Hematopoietic multipotent progenitor cell treated with erythropoietin and hydrocortisone succinate and interleukin-3 and kit ligand, for 8 days (in vitro differentiated cells): Measurements from ENCODE around the gene SPINT2.
A peak's percentile ranks its signal among the peaks of the same experiment; 100 is the strongest.
"Not testable (repeated sequence)": the region's sequence is repeated elsewhere in the genome, so short reads cannot be mapped to it uniquely, and the experiment has no call there.

ENCODE experiments used
- DNase-seq: peaks from one replicate; pipeline ENCODE4 v3.0.0-alpha.2; 2015

SPINT2 gene

GRCh38 chr19:38324431-38324830 is 60.1 kb downstream of the SPINT2 start:
- no peak for DNase-seq

DNA sequence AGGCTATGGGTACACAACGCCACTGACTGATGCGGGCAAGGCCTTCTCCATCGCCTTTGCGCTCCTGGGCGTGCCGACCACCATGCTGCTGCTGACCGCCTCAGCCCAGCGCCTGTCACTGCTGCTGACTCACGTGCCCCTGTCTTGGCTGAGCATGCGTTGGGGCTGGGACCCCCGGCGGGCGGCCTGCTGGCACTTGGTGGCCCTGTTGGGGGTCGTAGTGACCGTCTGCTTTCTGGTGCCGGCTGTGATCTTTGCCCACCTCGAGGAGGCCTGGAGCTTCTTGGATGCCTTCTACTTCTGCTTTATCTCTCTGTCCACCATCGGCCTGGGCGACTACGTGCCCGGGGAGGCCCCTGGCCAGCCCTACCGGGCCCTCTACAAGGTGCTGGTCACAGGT is 62.2 kb downstream of the SPINT2 start:
- no peak for DNase-seq

DNA sequence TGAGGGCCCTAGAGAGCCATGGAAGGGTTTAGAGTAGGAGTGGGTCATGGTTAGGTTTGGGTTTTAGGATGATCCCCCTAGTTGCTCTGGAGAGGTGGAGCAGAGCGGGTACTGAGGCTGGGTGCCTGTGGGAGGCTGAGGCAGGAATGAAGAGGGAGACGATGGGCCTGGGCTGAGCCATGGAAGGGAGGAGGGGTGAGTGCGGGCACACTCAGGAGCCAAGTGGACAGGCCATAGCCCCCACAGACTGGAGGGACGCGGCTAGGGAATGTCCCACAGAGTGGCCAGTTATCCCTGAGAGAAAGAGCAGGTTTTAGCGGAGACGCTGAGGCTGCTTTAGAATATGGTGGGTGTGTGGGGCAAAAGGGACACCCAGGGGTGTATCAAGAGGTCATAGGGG is 65.3 kb downstream of the SPINT2 start:
- no peak for DNase-seq

GRCh38 chr19:38331728-38332127 is 67.4 kb downstream of the SPINT2 start:
- no peak for DNase-seq

- no peak for DNase-seq
Measured at GRCh38 chr19:38333245-38333644, 68.9 kb downstream of the SPINT2 start.

GRCh38 chr19:38335949-38336637 is 71.7 kb downstream of the SPINT2 start:
- peak; percentile 97 for DNase-seq

GRCh38 chr19:38336638-38337359 is 72.4 kb downstream of the SPINT2 start:
- DNase-seq: peak; percentile 96

GRCh38 chr19:38337360-38337653 is 72.9 kb downstream of the SPINT2 start:
- DNase-seq: no peak

- DNase-seq: not testable (repeated sequence)
Measured at GRCh38 chr19:38339011-38339410, 74.6 kb downstream of the SPINT2 start.

- DNase-seq: no peak
Measured at GRCh38 chr19:38340927-38341326, 76.6 kb downstream of the SPINT2 start.
